Heart left ventricle (tissue), 16 donors: ENCODE measurements around the gene IL12B. TPM values are rescaled to one million over a fixed set of nuclear protein-coding genes. Genes with fewer than 3 reads are reported as not detected.
"Not testable (repeated sequence)": the region's sequence is repeated elsewhere in the genome, so short reads cannot be mapped to it uniquely, and the experiment has no call there.

Source experiments
- ATAC-seq, 4 donors: fragments of 200-7000 bp; cut with Tn5 transposase; one replicate each; pipeline ENCODE4 v1.9.1; 2020 to 2022; ENCODE audit warnings: moderate library complexity in 4 of 4, mild to moderate bottlenecking in 3 of 4, moderate number of reproducible peaks in 1 of 4
- DNase-seq, 5 donors: peaks; one replicate each; pipeline ENCODE4 v3.0.0-alpha.2; 2020
- H3K27ac ChIP-seq, 12 donors: fragments of 200-600 bp; sonication (generic) in 4 of 12; one replicate each; pipeline versions ENCODE4 v1.5.0 to v1.8.0; 2016 to 2022; ENCODE audit warnings: mild to moderate bottlenecking in 2 of 12
- H3K27me3 ChIP-seq, 9 donors: fragments of 200-600 bp; sonication (generic) in 2 of 9; one replicate each; pipeline versions ENCODE4 v1.5.1 to v1.8.0; 2016 to 2022; ENCODE audit warnings: mild to moderate bottlenecking in 3 of 9
- H3K36me3 ChIP-seq, 9 donors: fragments of 200-600 bp; sonication (generic) in 2 of 9; one replicate each; pipeline versions ENCODE4 v1.5.0 to v1.8.0; 2018 to 2022; ENCODE audit warnings: mild to moderate bottlenecking in 2 of 9
- H3K4me1 ChIP-seq, 12 donors: fragments of 200-600 bp; sonication (generic) in 4 of 12; one replicate each; pipeline versions ENCODE4 v1.5.0 to v1.8.0; 2016 to 2022; ENCODE audit warnings: mild to moderate bottlenecking in 3 of 12
- H3K4me3 ChIP-seq, 12 donors: fragments of 200-600 bp; sonication (generic) in 4 of 12; one replicate each; pipeline versions ENCODE4 v1.5.0 to v1.8.0; 2017 to 2022; ENCODE audit warnings: mild to moderate bottlenecking in 9 of 12, moderate library complexity in 4 of 12
- H3K9me3 ChIP-seq, 12 donors: fragments of 200-600 bp; sonication (generic) in 4 of 12; one replicate each; pipeline versions ENCODE4 v1.5.0 to v1.8.0; 2016 to 2022; ENCODE audit warnings: mild to moderate bottlenecking in 1 of 12
- POLR2A ChIP-seq, 2 donors: fragments of 450-650 bp; IDR thresholded peaks; one replicate each; pipeline ENCODE4 v1.6.1; 2017; ENCODE audit warnings: antibody characterized with exemption in 2 of 2, mild to moderate bottlenecking in 2 of 2, moderate library complexity in 2 of 2
- WGBS, 4 donors: extraction: QIAGEN DNeasy Blood & Tissue Kit in 2 of 4; methylation state at CpG; one replicate each; pipeline versions ENCODE4 v1.1.5 to v1.1.7; 2013 to 2018; 5-methylcytosine and 5-hydroxymethylcytosine counted together
- intact Hi-C, 10 donors: fragments of 100-400 bp; cut with DNase I; formaldehyde crosslinking; loops; one replicate each; pipeline versions ENCODE4 v1.11.1 to v1.14.2; 2022
- long read RNA-seq, 3 donors: library from polyadenylated mRNA; unstranded; transcript quantifications; one replicate each; pipeline ENCODE4 v2.0.0, GENCODE V29; 2020 to 2021
- polyA plus RNA-seq, 2 donors: library from polyadenylated mRNA; stranded (reverse); fragments of 200-250 nt; gene quantifications; one replicate each; pipeline ENCODE4 v1.2.3, GENCODE V29; 2013
- total RNA-seq, 9 donors: library from RNA; depleted of rRNA in 2 of 9; stranded (reverse); fragments of >200 nt in 2 of 9; fragmentation: NEBNext Ultra II Directional in 3 of 9; extraction: Animal tissue kit (Norgen Biotek cat#: 25700) in 3 of 9; gene quantifications; one replicate each; pipeline versions ENCODE4 v1.1.0 to v1.2.4, GENCODE V29; 2016 to 2023
- TF ChIP-seq, protein P1 (sequence below), 12 donors: fragments of 200-600 bp; sonication (generic) in 4 of 12; IDR thresholded peaks; one replicate each; pipeline versions ENCODE4 v1.5.0 to v1.8.0; 2018 to 2022; ENCODE audit warnings: antibody characterized with exemption in 12 of 12, mild to moderate bottlenecking in 5 of 12
- donor health status: ischemic (EF 13 %, LVEDD 7.1; RV severe dilation, severe dysfunction).
- donor health status: healthy with polysubstance abuse.
- donor health status: DM: no; HTN: yes; CAD: no.
- donor health status: DM: no; HTN: no; CAD: no.
- donor health status: ischemic (EF 25% LVEDD 6.9; RV normal size, moderate dysfunction).
- donor health status: ischemic (EF 25% LVEDD 5.7; RV mildly dilated, moderate dysfunction).
- donor health status: healthy.
- donor health status: DM: yes; HTN: yes; CAD: no.
- donor health status: ischemic (EF 35%, LVEDD 5.7; RV mildly dilated, moderate dysfunction).
- donor health status: nonischemic (EF 11% LVEDD 7.7; RV severe dilation, severe dysfunction).
- donor health status: DM: yes; HTN: yes; CAD: no.
- donor health status: PGD.
- donor health status: ischemic (EF 29% LVEDD 5.4; RV normal size, mild dysfunction).
- donor health status: nonischemic (EF 23%, LVEDD 6.1; RV moderate dilation, normal function).

IL12B gene
- not detected for total RNA-seq
- not detected for polyA plus RNA-seq
- long read RNA-seq, donor 1: 0 reads
- long read RNA-seq, donor 2: 0 reads
- long read RNA-seq, donor 3: 0 reads

DNA sequence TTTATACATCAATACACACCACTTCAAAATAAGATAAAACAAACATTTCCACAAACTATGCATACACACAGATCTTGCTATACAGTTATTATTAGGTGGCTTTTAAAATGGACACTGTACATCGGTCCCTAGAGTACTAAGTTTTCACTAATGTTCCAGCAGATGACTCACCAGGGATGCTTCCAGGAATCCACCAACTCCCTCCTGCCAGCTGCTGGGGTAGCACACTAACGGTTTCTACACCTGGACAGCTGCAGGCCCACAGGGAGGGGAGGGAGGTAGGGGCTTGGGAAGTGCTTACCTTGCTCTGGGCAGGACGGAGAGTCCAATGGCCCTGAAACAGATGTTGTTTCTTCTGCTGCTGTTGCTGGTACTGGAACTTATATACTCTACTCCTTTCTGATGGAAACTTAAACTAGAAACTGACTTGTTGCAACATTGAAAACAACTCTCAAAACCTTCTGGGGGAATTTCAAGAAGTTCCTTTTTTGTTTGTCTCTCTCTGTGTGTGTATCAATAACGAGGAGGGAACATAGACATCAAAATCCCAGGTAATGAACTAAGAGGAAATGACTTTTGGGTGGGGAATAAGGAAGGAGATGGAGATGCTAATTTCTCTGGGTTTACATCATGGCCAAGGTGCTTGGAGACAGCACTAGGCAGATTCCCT is at the start of gene IL12B:
TSS of gene IL12B (minus strand) at position 357 of the 670 bp plus-strand sequence. CDS start 3,705 bp downstream, outside the sequence.
- TF ChIP-seq POLR2A (IDR thresholded peaks at IDR 0.05): no peak
- TF ChIP-seq, protein P1, sequence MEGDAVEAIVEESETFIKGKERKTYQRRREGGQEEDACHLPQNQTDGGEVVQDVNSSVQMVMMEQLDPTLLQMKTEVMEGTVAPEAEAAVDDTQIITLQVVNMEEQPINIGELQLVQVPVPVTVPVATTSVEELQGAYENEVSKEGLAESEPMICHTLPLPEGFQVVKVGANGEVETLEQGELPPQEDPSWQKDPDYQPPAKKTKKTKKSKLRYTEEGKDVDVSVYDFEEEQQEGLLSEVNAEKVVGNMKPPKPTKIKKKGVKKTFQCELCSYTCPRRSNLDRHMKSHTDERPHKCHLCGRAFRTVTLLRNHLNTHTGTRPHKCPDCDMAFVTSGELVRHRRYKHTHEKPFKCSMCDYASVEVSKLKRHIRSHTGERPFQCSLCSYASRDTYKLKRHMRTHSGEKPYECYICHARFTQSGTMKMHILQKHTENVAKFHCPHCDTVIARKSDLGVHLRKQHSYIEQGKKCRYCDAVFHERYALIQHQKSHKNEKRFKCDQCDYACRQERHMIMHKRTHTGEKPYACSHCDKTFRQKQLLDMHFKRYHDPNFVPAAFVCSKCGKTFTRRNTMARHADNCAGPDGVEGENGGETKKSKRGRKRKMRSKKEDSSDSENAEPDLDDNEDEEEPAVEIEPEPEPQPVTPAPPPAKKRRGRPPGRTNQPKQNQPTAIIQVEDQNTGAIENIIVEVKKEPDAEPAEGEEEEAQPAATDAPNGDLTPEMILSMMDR (IDR thresholded peaks at IDR 0.05): no peak
- intact Hi-C loops: loop anchor here in 6 of 10 donors (5.0 to 10.0 kb wide), 5 partner anchors 105 to 657 kb away; partner anchors contain the start of gene ADRA1B (in 1 of the 6)
- no peak for DNase-seq
- H3K9me3 ChIP-seq: no peaks in the 10 kb centered on the region
- peak within 1 kb of the TSS in 11 of 12 donors; percentile 32 to 60 (median 54) for H3K4me3 ChIP-seq
- peaks cover 0 to 19% (median 0%) of the 10 kb centered on the region in 9 donors for H3K27me3 ChIP-seq
- H3K4me1 ChIP-seq: peaks cover 0 to 15% (median 6%) of the 10 kb centered on the region in 12 donors
- H3K36me3 ChIP-seq: no peaks in the 10 kb centered on the region
- WGBS, 4 donors: 59 to 62% (median 61%) methylated on average over 4 of the region's 4 CpGs
- H3K27ac ChIP-seq: peak within 1 kb of the TSS in 4 of 12 donors; percentile 14 to 57 (median 38)
- ATAC-seq: no peak

DNA sequence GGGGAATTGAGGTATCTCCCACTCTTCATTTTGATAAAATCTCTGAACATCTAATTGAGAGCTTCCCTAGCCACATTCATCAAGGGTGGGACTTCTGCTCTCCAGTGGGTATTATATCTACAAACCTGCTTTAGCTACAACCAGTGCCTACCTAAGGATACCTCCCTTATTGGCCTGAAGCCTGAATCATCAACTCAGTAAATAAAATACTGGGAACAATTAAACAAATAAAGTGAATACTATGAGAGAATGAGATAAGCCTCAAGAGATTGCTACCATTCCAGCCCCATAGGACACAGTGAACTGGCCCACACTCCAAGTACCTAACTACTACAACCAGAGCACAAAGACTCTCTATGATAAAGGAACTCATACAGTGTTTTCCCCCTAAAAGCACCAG is 47.4 kb upstream of the IL12B start:
- H3K4me1 ChIP-seq: peaks cover 0 to 6% (median 0%) of the 10 kb centered on the region in 12 donors
- intact Hi-C loops: no loop called here
- H3K36me3 ChIP-seq: no peaks in the 10 kb centered on the region
- no peaks in the 10 kb centered on the region for H3K27me3 ChIP-seq
- no peak for ATAC-seq
- H3K9me3 ChIP-seq: peaks cover 0 to 37% (median 12%) of the 10 kb centered on the region in 12 donors
- TF ChIP-seq, protein P1 (IDR thresholded peaks at IDR 0.05): no peak
- no peak for TF ChIP-seq POLR2A (IDR thresholded peaks at IDR 0.05)
- H3K4me3 ChIP-seq: no peak overlapping the region
- DNase-seq: no peak
- H3K27ac ChIP-seq: no peak overlapping the region

DNA sequence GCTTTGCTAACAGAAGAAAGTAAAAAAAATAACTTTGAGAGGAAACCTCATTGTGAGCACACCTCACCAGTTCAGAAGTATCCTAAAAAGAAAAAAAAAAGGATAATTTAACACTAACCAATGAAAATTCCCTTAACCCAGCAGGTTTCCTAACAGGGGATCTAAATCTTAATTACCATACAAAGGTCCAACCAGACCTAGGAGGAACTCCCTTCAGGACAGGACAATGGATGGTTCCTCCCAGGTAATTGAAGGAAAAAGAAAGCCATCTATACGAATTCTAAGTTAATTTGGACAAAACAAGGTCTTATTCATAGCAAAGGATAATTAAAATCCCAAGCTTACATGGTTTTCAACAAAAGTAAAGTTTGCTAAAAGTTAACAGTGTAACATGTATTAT is 37.6 kb upstream of the IL12B start:
- H3K4me1 ChIP-seq, DNase-seq, ATAC-seq, H3K36me3 ChIP-seq, H3K27ac ChIP-seq, intact Hi-C loops, H3K9me3 ChIP-seq, H3K27me3 ChIP-seq, H3K4me3 ChIP-seq: not testable (repeated sequence)
- 53 to 69% (median 67%) methylated on average over 1 of the region's 1 CpG for WGBS, 4 donors

DNA sequence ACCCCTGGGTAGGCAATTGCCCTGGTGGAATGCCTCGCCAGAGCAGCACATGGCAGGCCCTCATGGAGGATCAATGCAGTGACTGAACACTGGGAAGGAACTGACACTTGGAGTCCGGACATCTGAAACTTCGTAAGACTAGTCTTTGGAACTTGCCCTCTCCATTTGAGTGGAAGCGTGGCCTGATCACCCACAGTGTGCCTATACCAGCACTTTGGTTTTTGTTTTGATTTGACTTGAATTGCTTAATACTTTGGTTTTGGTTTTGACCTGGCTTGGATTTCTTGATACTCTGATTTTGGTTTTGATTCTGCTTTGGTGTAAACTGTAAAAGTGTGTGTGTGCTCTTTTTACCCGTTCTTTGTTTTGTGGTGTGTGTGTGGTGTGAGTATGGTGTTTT is 36.5 kb upstream of the IL12B start:
- DNase-seq, ATAC-seq, H3K27ac ChIP-seq, H3K4me1 ChIP-seq, H3K36me3 ChIP-seq, intact Hi-C loops, H3K27me3 ChIP-seq, H3K4me3 ChIP-seq, H3K9me3 ChIP-seq: not testable (repeated sequence)
- 87 to 98% (median 95%) methylated on average over 5 of the region's 5 CpGs for WGBS, 4 donors

DNA sequence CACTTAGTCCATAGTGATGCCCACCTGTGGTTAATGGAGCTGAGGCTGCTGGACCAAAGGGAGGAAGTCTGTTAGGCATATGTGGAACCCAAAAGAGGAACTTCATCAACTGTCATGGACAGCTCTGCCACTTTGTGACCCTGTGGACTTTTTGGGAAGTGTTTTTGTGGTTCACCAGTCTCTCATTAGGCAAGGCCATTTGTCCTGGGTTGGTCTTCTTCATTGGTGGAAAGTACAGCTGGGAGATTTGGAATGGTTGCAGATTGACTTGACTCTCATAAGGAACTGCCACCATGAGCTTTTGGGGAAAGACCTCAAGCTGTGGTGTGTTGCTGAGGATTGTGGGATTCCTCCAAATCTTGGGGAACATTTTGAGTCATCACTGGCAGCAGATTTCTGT is 31.9 kb upstream of the IL12B start:
- Histone ChIP-seq H3K27me3 (peaks cover 0 to 11% (median 0%) of the 10 kb centered on the region in 9 donors), H3K27ac (no peak overlapping the region), H3K36me3 (no peaks in the 10 kb centered on the region), H3K4me3 (no peak overlapping the region), H3K9me3 (no peaks in the 10 kb centered on the region), H3K4me1 (peaks cover 0 to 13% (median 0%) of the 10 kb centered on the region in 12 donors)
- DNase-seq (no peak), ATAC-seq (peak in 3 of 4 donors; percentile 24 to 59 (median 26))
- intact Hi-C loops: no loop called here
- TF ChIP-seq, protein P1 (IDR thresholded peaks at IDR 0.05): no peak
- TF ChIP-seq POLR2A (IDR thresholded peaks at IDR 0.05): no peak

DNA sequence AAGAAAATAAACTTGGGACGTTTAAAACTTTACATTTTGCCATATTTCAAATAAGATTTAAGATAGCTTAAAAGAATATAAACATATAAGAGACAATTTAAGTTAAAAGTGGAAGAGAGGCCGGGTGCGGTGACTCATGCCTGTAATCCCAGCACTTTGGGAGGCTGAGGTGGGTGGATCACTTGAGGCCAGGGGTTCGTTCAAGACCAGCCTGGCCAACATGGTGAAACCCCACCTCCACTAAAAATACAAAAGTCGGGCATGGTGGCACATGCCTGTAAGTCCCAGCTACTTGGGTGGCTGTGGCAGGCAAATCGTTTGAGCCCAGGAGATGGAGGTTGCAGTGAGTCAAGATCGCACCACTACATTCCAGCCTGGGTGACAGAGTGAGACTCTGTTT is 29.6 kb upstream of the IL12B start:
- H3K36me3 ChIP-seq, H3K4me3 ChIP-seq, ATAC-seq, DNase-seq, H3K9me3 ChIP-seq, intact Hi-C loops, H3K27ac ChIP-seq: not testable (repeated sequence)
- 80 to 85% (median 83%) methylated on average over 7 of the region's 7 CpGs for WGBS, 4 donors
- Histone ChIP-seq H3K27me3 (peaks cover 0 to 15% (median 0%) of the 10 kb centered on the region in 9 donors), H3K4me1 (peaks cover 0 to 13% (median 0%) of the 10 kb centered on the region in 12 donors)
